Measurements from ENCODE around the gene LETMD1. TPM values are rescaled to one million over a fixed set of nuclear protein-coding genes. Genes with fewer than 3 reads are reported as not detected.

The LETMD1 gene
- total and polyA plus RNA-seq, 2 donors (not counting 1 experiment from before 2014, with no cell fraction given), result 94.7 to 101 TPM

DNA sequence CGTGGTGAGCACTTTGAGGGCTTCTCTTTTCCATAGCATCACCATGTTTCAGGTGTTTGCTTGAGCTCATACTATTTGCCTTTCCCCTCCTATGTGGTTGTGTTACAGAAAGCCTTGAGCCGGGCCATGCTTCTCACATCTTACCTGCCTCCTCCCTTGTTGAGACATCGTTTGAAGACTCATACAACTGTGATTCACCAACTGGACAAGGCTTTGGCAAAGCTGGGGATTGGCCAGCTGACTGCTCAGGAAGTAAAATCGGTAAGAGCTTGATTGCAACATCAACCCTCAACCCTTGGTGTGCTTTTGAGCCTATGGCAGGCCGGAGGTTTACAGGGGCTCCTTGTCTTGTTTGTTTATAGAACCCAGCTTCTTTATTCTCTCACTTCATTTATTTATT is 8.1 kb downstream of the LETMD1 start:
- POLR2A ChIA-PET, result no interaction called here
- CTCF ChIA-PET, result interaction anchor here (1.7 kb wide), 1 partner anchor 9 kb away, joined by 6 read pairs; no protein-coding TSS in a partner anchor
- 86% methylated on average over 1 of the region's 5 CpGs for WGBS (ENCODE audit: insufficient coverage)
- Histone ChIP-seq H3K9me3 (ENCODE audit: control extremely low read depth in 1 of 3, control insufficient read depth in 2 of 3, insufficient read depth in 1 of 3, low read length in 2 of 3) (no peaks in the 10 kb centered on the region), H3K9ac (ENCODE audit: low read length) (no peak overlapping the region), H4K20me1 (ENCODE audit: control insufficient read depth, insufficient read depth, low read length, poor library complexity, severe bottlenecking) (no peaks in the 10 kb centered on the region), H2AFZ (ENCODE audit: insufficient read depth, low read depth, low read length, poor library complexity, severe bottlenecking) (no peak overlapping the region), H3K36me3 (replicated peaks in 1 of 2; ENCODE audit: control extremely low read depth in 1 of 2, control insufficient read depth in 1 of 2, extremely low read depth in 1 of 2, insufficient read depth in 2 of 2, low read length in 1 of 2) (peaks cover 1 to 63% of the 10 kb centered on the region in 2 experiments), H3K79me2 (ENCODE audit: control insufficient read depth, insufficient read depth, low read length) (no peaks in the 10 kb centered on the region), H3K27me3 (replicated peaks in 1 of 4; ENCODE audit: control extremely low read depth in 1 of 4, control insufficient read depth in 3 of 4, insufficient read depth in 4 of 4, low read length in 3 of 4) (no peaks in the 10 kb centered on the region), H3K27ac (ENCODE audit: low read length in 2 of 2) (no peak overlapping the region), H3K4me2 (replicated peaks; ENCODE audit: low read depth, low read length, poor library complexity, severe bottlenecking) (no peak overlapping the region), H3K4me3 (ENCODE audit: control extremely low read depth in 1 of 5, extremely low read depth in 1 of 5, insufficient read depth in 1 of 5, low read depth in 2 of 5, low read length in 4 of 5) (no peak overlapping the region), H3K4me1 (ENCODE audit: control insufficient read depth in 2 of 2, insufficient read depth in 2 of 2, low read length in 2 of 2) (no peaks in the 10 kb centered on the region)
- TF ChIP-seq, protein P1, sequence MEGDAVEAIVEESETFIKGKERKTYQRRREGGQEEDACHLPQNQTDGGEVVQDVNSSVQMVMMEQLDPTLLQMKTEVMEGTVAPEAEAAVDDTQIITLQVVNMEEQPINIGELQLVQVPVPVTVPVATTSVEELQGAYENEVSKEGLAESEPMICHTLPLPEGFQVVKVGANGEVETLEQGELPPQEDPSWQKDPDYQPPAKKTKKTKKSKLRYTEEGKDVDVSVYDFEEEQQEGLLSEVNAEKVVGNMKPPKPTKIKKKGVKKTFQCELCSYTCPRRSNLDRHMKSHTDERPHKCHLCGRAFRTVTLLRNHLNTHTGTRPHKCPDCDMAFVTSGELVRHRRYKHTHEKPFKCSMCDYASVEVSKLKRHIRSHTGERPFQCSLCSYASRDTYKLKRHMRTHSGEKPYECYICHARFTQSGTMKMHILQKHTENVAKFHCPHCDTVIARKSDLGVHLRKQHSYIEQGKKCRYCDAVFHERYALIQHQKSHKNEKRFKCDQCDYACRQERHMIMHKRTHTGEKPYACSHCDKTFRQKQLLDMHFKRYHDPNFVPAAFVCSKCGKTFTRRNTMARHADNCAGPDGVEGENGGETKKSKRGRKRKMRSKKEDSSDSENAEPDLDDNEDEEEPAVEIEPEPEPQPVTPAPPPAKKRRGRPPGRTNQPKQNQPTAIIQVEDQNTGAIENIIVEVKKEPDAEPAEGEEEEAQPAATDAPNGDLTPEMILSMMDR (IDR thresholded peaks at IDR 0.05), result no peak
- no peak for TF ChIP-seq EZH2 (IDR thresholded peaks at IDR 0.05; ENCODE audit: borderline replicate concordance, insufficient read depth, low read depth, low read length, poor library complexity, severe bottlenecking)
- Mint-ChIP-seq H3K4me1 (peaks cover 2% of the 10 kb centered on the region), H3K27me3 (no peaks in the 10 kb centered on the region), H3K4me3 (no peak overlapping the region), H3K9me3 (ENCODE audit: insufficient read depth) (no peaks in the 10 kb centered on the region), H3K27ac (no peak overlapping the region)
- ATAC-seq (ENCODE audit: low read depth), result no peak
- intact Hi-C loops (cut with micrococcal nuclease), result no loop called here
- DNase-seq, result no peak

DNA sequence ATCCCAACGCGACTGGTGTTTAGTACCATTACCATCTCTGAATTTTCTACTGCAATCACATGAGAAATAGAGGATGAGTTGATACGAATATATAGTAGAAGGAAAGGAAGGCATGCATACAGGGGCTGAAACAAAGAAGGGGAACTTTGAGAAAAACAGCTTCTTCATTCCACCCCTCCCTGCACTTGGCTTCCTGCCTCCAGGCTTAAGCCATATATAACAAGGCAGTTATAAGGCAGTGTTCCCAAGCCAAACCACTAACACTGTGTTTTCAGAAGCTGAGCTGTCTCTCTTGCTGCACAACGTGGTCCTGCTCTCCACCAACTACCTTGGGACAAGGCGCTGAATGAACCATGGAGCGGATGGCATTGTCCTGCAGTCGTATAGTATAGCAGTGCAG is 11.0 kb downstream of the LETMD1 start:
- intact Hi-C loops (cut with micrococcal nuclease), result no loop called here
- no peaks in the 10 kb centered on the region for H3K4me1 Mint-ChIP-seq
- Histone ChIP-seq H3K4me2 (replicated peaks; ENCODE audit: low read depth, low read length, poor library complexity, severe bottlenecking) (no peak overlapping the region), H3K79me2 (ENCODE audit: control insufficient read depth, insufficient read depth, low read length) (no peaks in the 10 kb centered on the region), H4K20me1 (ENCODE audit: control insufficient read depth, insufficient read depth, low read length, poor library complexity, severe bottlenecking) (no peaks in the 10 kb centered on the region), H3K27me3 (replicated peaks in 1 of 4; ENCODE audit: control extremely low read depth in 1 of 4, control insufficient read depth in 3 of 4, insufficient read depth in 4 of 4, low read length in 3 of 4) (no peaks in the 10 kb centered on the region), H2AFZ (ENCODE audit: insufficient read depth, low read depth, low read length, poor library complexity, severe bottlenecking) (no peak overlapping the region), H3K9ac (ENCODE audit: low read length) (no peak overlapping the region), H3K4me1 (ENCODE audit: control insufficient read depth in 2 of 2, insufficient read depth in 2 of 2, low read length in 2 of 2) (no peaks in the 10 kb centered on the region), H3K9me3 (ENCODE audit: control extremely low read depth in 1 of 3, control insufficient read depth in 2 of 3, insufficient read depth in 1 of 3, low read length in 2 of 3) (no peaks in the 10 kb centered on the region), H3K36me3 (replicated peaks in 1 of 2; ENCODE audit: control extremely low read depth in 1 of 2, control insufficient read depth in 1 of 2, extremely low read depth in 1 of 2, insufficient read depth in 2 of 2, low read length in 1 of 2) (peaks cover 0 to 72% of the 10 kb centered on the region in 2 experiments), H3K4me3 (ENCODE audit: control extremely low read depth in 1 of 5, extremely low read depth in 1 of 5, insufficient read depth in 1 of 5, low read depth in 2 of 5, low read length in 4 of 5) (no peak overlapping the region), H3K27ac (ENCODE audit: low read length in 2 of 2) (no peak overlapping the region)
- TF ChIP-seq, protein P1 (IDR thresholded peaks at IDR 0.05), result no peak
- TF ChIP-seq EZH2 (IDR thresholded peaks at IDR 0.05; ENCODE audit: borderline replicate concordance, insufficient read depth, low read depth, low read length, poor library complexity, severe bottlenecking), result no peak
- ATAC-seq (ENCODE audit: low read depth) (no peak), DNase-seq (no peak)
- no peaks in the 10 kb centered on the region for H3K27me3 Mint-ChIP-seq
- ChIA-PET POLR2A (no interaction called here), CTCF (no interaction called here)
- no peak overlapping the region for H3K27ac Mint-ChIP-seq
- no peaks in the 10 kb centered on the region for H3K9me3 Mint-ChIP-seq (ENCODE audit: insufficient read depth)
- no peak overlapping the region for H3K4me3 Mint-ChIP-seq
- no CpG with 5 or more reads among the region's 7 CpGs for WGBS (ENCODE audit: insufficient coverage)

Measured in B cell (primary cell).